Adrenal gland (tissue), 5 donors: ENCODE data around the gene THSD4.

Source experiments
- POLR2A ChIP-seq, 2 donors: fragments of 450-650 bp; IDR thresholded peaks; one replicate each; pipeline ENCODE4 v1.6.1; 2017; ENCODE audit warnings: antibody characterized with exemption in 2 of 2, mild to moderate bottlenecking in 2 of 2, moderate library complexity in 1 of 2
- TF ChIP-seq, protein P1 (sequence below), 6 experiments: fragments of 450-650 bp in 4 of 6; fragments of 200-600 bp in 2 of 6; sonication (generic) in 1 of 6; IDR thresholded peaks; 1 replicate in 5 of 6; 2 replicates in 1 of 6; pipeline versions ENCODE4 v1.5.1 to v1.8.0; 2016 to 2021; ENCODE audit warnings: antibody characterized with exemption in 6 of 6, mild to moderate bottlenecking in 2 of 6, moderate library complexity in 1 of 6
- donor health status: DM: no; HTN: no; CAD: no.

- TF ChIP-seq, protein P1, sequence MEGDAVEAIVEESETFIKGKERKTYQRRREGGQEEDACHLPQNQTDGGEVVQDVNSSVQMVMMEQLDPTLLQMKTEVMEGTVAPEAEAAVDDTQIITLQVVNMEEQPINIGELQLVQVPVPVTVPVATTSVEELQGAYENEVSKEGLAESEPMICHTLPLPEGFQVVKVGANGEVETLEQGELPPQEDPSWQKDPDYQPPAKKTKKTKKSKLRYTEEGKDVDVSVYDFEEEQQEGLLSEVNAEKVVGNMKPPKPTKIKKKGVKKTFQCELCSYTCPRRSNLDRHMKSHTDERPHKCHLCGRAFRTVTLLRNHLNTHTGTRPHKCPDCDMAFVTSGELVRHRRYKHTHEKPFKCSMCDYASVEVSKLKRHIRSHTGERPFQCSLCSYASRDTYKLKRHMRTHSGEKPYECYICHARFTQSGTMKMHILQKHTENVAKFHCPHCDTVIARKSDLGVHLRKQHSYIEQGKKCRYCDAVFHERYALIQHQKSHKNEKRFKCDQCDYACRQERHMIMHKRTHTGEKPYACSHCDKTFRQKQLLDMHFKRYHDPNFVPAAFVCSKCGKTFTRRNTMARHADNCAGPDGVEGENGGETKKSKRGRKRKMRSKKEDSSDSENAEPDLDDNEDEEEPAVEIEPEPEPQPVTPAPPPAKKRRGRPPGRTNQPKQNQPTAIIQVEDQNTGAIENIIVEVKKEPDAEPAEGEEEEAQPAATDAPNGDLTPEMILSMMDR (IDR thresholded peaks at IDR 0.05), result no peak
- TF ChIP-seq POLR2A (IDR thresholded peaks at IDR 0.05), result no peak
Observed at GRCh38 chr15:71256934-71257664, 141.8 kb downstream of the THSD4 start.
